ENCODE data around the gene PDGFD. TPM values are rescaled to one million over a fixed set of nuclear protein-coding genes. Genes with fewer than 3 reads are reported as not detected.

Gene PDGFD
- total RNA-seq, 1 donor from 2014 or later, result 39.4 TPM

- DNase-seq, result no peak
Observed at GRCh38 chr11:103998826-103999508, 165.0 kb downstream of the PDGFD start.

GRCh38 chr11:103997082-103997481 is 166.9 kb downstream of the PDGFD start:
- DNase-seq, result no peak

GRCh38 chr11:103995896-103996295 is 168.1 kb downstream of the PDGFD start:
- no peak for DNase-seq

GRCh38 chr11:103994518-103994917 is 169.4 kb downstream of the PDGFD start:
- DNase-seq, result no peak

- DNase-seq, result peak; percentile 34
Observed at GRCh38 chr11:103994094-103994493, 169.9 kb downstream of the PDGFD start.

GRCh38 chr11:103993507-103993906 is 170.4 kb downstream of the PDGFD start:
- DNase-seq, result peak; percentile 13

GRCh38 chr11:103988595-103988969 is 175.4 kb downstream of the PDGFD start:
- DNase-seq, result no peak

- no peak for DNase-seq
Observed at GRCh38 chr11:103987629-103988594, 176.0 kb downstream of the PDGFD start.

- DNase-seq, result no peak
Observed at GRCh38 chr11:103985041-103985440, 178.9 kb downstream of the PDGFD start.

- no peak for DNase-seq
Observed at GRCh38 chr11:103980108-103980507, 183.8 kb downstream of the PDGFD start.

GRCh38 chr11:103978616-103979595 is 185.0 kb downstream of the PDGFD start:
- no peak for DNase-seq

GRCh38 chr11:103972013-103972412 is 191.9 kb downstream of the PDGFD start:
- DNase-seq, result no peak

- no peak for DNase-seq
Observed at GRCh38 chr11:103970701-103971249, 193.2 kb downstream of the PDGFD start.

GRCh38 chr11:103968685-103969084 is 195.3 kb downstream of the PDGFD start:
- DNase-seq, result no peak

- no peak for DNase-seq
Observed at GRCh38 chr11:103967985-103968384, 196.0 kb downstream of the PDGFD start.

- no peak for DNase-seq
Observed at GRCh38 chr11:103964390-103964789, 199.6 kb downstream of the PDGFD start.

- DNase-seq, result no peak
Observed at GRCh38 chr11:103963648-103964047, 200.3 kb downstream of the PDGFD start.

GRCh38 chr11:103961010-103961409 is 202.9 kb downstream of the PDGFD start:
- DNase-seq, result no peak

- DNase-seq, result no peak
Observed at GRCh38 chr11:103960108-103960507, 203.8 kb downstream of the PDGFD start.

GRCh38 chr11:103959279-103959942 is 204.5 kb downstream of the PDGFD start:
- DNase-seq, result no peak

GRCh38 chr11:103958475-103959215 is 205.3 kb downstream of the PDGFD start:
- DNase-seq, result no peak
